Right hindlimb (tissue), 1 donor: ENCODE results near the gene EIF4E1B.
A peak's percentile ranks its signal among the peaks of the same experiment; 100 is the strongest.
"Not testable (repeated sequence)": the region's sequence is repeated elsewhere in the genome, so short reads cannot be mapped to it uniquely, and the experiment has no call there.

Experiments
- DNase-seq: peaks from one replicate; pipeline ENCODE4 v3.0.0-alpha.2; 2018

The EIF4E1B gene

GRCh38 chr5:176629853-176630680 lies at the start of gene EIF4E1B, which contains the start of gene SNCB:
TSS of gene EIF4E1B (plus strand) at chr5:176630675. CDS start at chr5:176642788, 12,113 bp downstream.
TSS of gene SNCB (minus strand) at chr5:176630534. CDS start at chr5:176629654, 880 bp downstream.
- DNase-seq, result peak; percentile 49

GRCh38 chr5:176581361-176581760 lies 49.1 kb upstream of the EIF4E1B start:
- DNase-seq, result no peak

GRCh38 chr5:176583076-176583475 lies 47.4 kb upstream of the EIF4E1B start:
- DNase-seq, result no peak

GRCh38 chr5:176587398-176587797 lies 43.1 kb upstream of the EIF4E1B start:
- DNase-seq, result no peak

- DNase-seq, result no peak
Measured at GRCh38 chr5:176588297-176588696, 42.2 kb upstream of the EIF4E1B start.

GRCh38 chr5:176589039-176589769 lies 41.3 kb upstream of the EIF4E1B start:
- no peak for DNase-seq

- no peak for DNase-seq
Measured at GRCh38 chr5:176590035-176590717, 40.3 kb upstream of the EIF4E1B start.

GRCh38 chr5:176591667-176592066 lies 38.8 kb upstream of the EIF4E1B start:
- DNase-seq, result not testable (repeated sequence)

- DNase-seq, result no peak
Measured at GRCh38 chr5:176592573-176592972, 37.9 kb upstream of the EIF4E1B start.

- DNase-seq, result no peak
Measured at GRCh38 chr5:176593273-176593869, 37.1 kb upstream of the EIF4E1B start.

GRCh38 chr5:176594554-176594953 lies 35.9 kb upstream of the EIF4E1B start:
- DNase-seq, result no peak

- no peak for DNase-seq
Measured at GRCh38 chr5:176595386-176595943, 35.0 kb upstream of the EIF4E1B start.

- no peak for DNase-seq
Measured at GRCh38 chr5:176596069-176596644, 34.3 kb upstream of the EIF4E1B start.

GRCh38 chr5:176596689-176597416 lies 33.6 kb upstream of the EIF4E1B start:
- peak; percentile 44 for DNase-seq

- DNase-seq, result no peak
Measured at GRCh38 chr5:176597417-176598389, 32.8 kb upstream of the EIF4E1B start.

- not testable (repeated sequence) for DNase-seq
Measured at GRCh38 chr5:176599749-176600430, 30.6 kb upstream of the EIF4E1B start.

- no peak for DNase-seq
Measured at GRCh38 chr5:176601901-176602482, 28.5 kb upstream of the EIF4E1B start.

- no peak for DNase-seq
Measured at GRCh38 chr5:176603091-176603490, 27.4 kb upstream of the EIF4E1B start.

GRCh38 chr5:176606032-176606431 lies 24.4 kb upstream of the EIF4E1B start:
- no peak for DNase-seq
